Spleen (tissue), 13 donors: ENCODE results near the gene MYL12A. TPM values are rescaled to one million over a fixed set of nuclear protein-coding genes. Genes with fewer than 3 reads are reported as not detected.
A peak's percentile ranks its signal among the peaks of the same experiment; 100 is the strongest.
"Not testable (repeated sequence)": the region's sequence is repeated elsewhere in the genome, so short reads cannot be mapped to it uniquely, and the experiment has no call there.

Experiments used
- DNase-seq: peaks from one replicate; pipeline ENCODE4 v3.0.0-alpha.2; 2020
- H3K27ac ChIP-seq, 8 donors: fragments of 200-600 bp; sonication (generic) in 7 of 8; 1 replicate in 4 of 8; 2 replicates in 4 of 8; pipeline versions ENCODE4 v1.5.0 to v1.8.0; 2016 to 2021; ENCODE audit warnings: inconsistent platforms in 4 of 8, mild to moderate bottlenecking in 4 of 8, moderate library complexity in 1 of 8
- H3K27me3 ChIP-seq, 7 donors: fragments of 200-600 bp; sonication (generic) in 6 of 7; replicated peaks in 1 of 7; 1 replicate in 4 of 7; 2 replicates in 3 of 7; pipeline versions ENCODE4 v1.5.0 to v1.8.0; 2016 to 2021; ENCODE audit warnings: inconsistent platforms in 3 of 7, mild to moderate bottlenecking in 1 of 7
- H3K36me3 ChIP-seq, 6 donors: fragments of 200-600 bp; sonication (generic) in 5 of 6; 1 replicate in 4 of 6; 2 replicates in 2 of 6; pipeline versions ENCODE4 v1.5.0 to v1.8.0; 2016 to 2021; ENCODE audit warnings: inconsistent platforms in 2 of 6
- H3K4me1 ChIP-seq, 6 donors: fragments of 200-600 bp; sonication (generic) in 5 of 6; 1 replicate in 3 of 6; 2 replicates in 3 of 6; pipeline versions ENCODE4 v1.5.0 to v1.8.0; 2016 to 2021; ENCODE audit warnings: inconsistent platforms in 3 of 6
- H3K4me3 ChIP-seq, 8 donors: fragments of 200-600 bp; sonication (generic) in 7 of 8; 1 replicate in 4 of 8; 2 replicates in 4 of 8; pipeline versions ENCODE4 v1.5.0 to v1.8.0; 2016 to 2021; ENCODE audit warnings: inconsistent platforms in 4 of 8, mild to moderate bottlenecking in 4 of 8, moderate library complexity in 2 of 8
- H3K9me3 ChIP-seq, 8 donors: fragments of 200-600 bp; sonication (generic) in 7 of 8; 1 replicate in 4 of 8; 2 replicates in 4 of 8; pipeline versions ENCODE4 v1.5.0 to v1.8.0; 2016 to 2021; ENCODE audit warnings: inconsistent platforms in 4 of 8
- POLR2A ChIP-seq, 3 donors: fragments of 450-650 bp; IDR thresholded peaks; one replicate each; pipeline ENCODE4 v1.5.1; 2017; ENCODE audit warnings: antibody characterized with exemption in 3 of 3, mild to moderate bottlenecking in 1 of 3
- POLR2AphosphoS5 ChIP-seq, 3 donors: sonication (generic); formaldehyde crosslinking; IDR thresholded peaks; one replicate each; pipeline ENCODE4 v1.5.1; 2017; ENCODE audit warnings: antibody characterized with exemption in 3 of 3
- WGBS, 5 donors: extraction: QIAGEN DNeasy Blood & Tissue Kit in 3 of 5; methylation state at CpG; one replicate each; pipeline versions ENCODE4 v1.1.5 to v1.1.7; 2013 to 2018; 5-methylcytosine and 5-hydroxymethylcytosine counted together
- intact Hi-C: fragments of 100-400 bp; cut with DNase I; formaldehyde crosslinking; loops from one replicate; pipeline ENCODE4 v1.15.0; 2023; ENCODE audit warnings: low total_unique reads
- long read RNA-seq, 2 donors: transcript quantifications; one replicate each; lab custom pipeline, GENCODE V29; 2026
- polyA plus RNA-seq, 3 donors: library from polyadenylated mRNA; stranded (reverse); fragments of 200-250 nt; gene quantifications; one replicate each; pipeline ENCODE4 v1.2.1, GENCODE V29; 2013
- total RNA-seq, 7 donors: library from RNA; depleted of rRNA in 3 of 7; stranded (reverse); fragments of >200 nt in 3 of 7; fragmentation: NEBNext Ultra II Directional in 4 of 7; extraction: Animal tissue kit (Norgen Biotek cat#: 25700) in 4 of 7; gene quantifications; one replicate each; pipeline versions ENCODE4 v1.1.0 to v1.2.1, GENCODE V29; 2016 to 2021
- TF ChIP-seq, protein P1 (sequence below), 11 experiments: fragments of 200-600 bp in 7 of 11; fragments of 450-650 bp in 4 of 11; sonication (generic) in 4 of 11; IDR thresholded peaks in 8 of 11; conservative IDR thresholded peaks in 3 of 11; 1 replicate in 7 of 11; 2 replicates in 4 of 11; pipeline versions ENCODE4 v1.4.0 to v1.8.0; 2016 to 2021; ENCODE audit warnings: antibody characterized with exemption in 11 of 11, inconsistent platforms in 4 of 11, mild to moderate bottlenecking in 1 of 11
- donor health status: healthy with polysubstance abuse.
- donor health status: DM: no; HTN: no; CAD: no; lungs with moderate emphysema.
- donor health status: DM: no; HTN: no; CAD: no.
- donor health status: Bipolar disorder and iron deficiency.
- donor health status: healthy.
- donor health status: DM: no; HTN: no; CAD: no.
- donor health status: DM: yes; HTN: yes; CAD: no.

Gene MYL12A
- 100 to 1,000 TPM; 442 to 675 (median 581) TPM for total RNA-seq
- polyA plus RNA-seq: 100 to 1,000 TPM; 422 to 675 (median 592) TPM
- long read RNA-seq, donor 1, transcript MYL12A-201 (4 exons, 1,229 nt): major isoform, 358 of 414 reads
- long read RNA-seq, donor 1, transcript MYL12A-208 (2 exons, 565 nt): minor isoform, 5 of 414 reads
- long read RNA-seq, donor 1, transcript MYL12A-207 (4 exons, 947 nt): minor isoform, 6 of 414 reads
- long read RNA-seq, donor 1, partial matches to known transcripts: 40 of 414 reads
- long read RNA-seq, donor 1, other reads (novel, unspliced or antisense): 0 of 414 reads
- long read RNA-seq, donor 2, transcript MYL12A-201 (4 exons, 1,229 nt): major isoform, 231 of 267 reads
- long read RNA-seq, donor 2, transcript MYL12A-212 (1 exons, 738 nt): minor isoform, 5 of 267 reads
- long read RNA-seq, donor 2, transcript MYL12A-208 (2 exons, 565 nt): minor isoform, 5 of 267 reads
- long read RNA-seq, donor 2, partial matches to known transcripts: 20 of 267 reads
- long read RNA-seq, donor 2, other reads (novel, unspliced or antisense): 0 of 267 reads

DNA sequence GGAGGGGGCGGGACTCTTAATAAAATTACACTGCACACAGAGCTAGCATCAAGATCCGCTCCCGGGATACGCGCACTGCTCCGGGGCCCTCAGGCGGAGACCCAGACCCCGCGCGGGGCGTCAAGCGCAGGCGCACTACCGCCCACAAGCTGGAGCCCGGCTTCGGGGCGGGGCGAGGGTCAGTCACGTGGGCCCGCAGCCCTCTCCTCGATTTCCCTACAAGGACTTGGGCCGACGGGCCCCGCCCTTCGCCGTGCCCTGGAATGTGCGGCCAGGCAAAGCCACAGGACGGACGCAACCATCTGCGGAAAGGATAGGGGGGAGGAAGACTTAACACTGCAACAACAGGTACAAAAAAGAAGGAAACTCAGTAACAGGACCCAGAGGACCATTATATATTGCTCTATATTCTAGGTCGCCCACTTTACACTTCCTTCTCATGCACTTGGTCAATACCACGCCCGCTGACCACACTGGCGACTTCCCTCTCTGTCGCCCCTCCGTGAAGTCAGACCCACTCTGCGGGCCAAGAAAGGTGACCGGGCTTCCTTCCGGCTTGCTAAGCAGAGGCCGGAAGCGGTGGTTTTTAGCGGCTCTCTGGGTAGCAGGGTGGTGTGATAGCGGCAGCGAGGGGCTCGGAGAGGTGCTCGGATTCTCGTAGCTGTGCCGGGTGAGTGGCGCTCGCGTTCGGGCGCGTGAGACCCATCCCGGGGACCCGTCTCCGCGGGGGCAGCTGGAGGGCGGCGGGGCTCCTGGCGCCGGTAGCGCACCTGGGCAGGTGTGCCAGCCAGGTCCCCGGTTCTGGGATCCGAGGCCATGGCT is at the start of gene MYL12A:
Gene MYL12A (plus strand): TSS at position 562 of the 822 bp plus-strand sequence. CDS start 5,447 bp downstream, outside the sequence.
- H3K36me3 ChIP-seq: peaks cover 0 to 18% (median 3%) of the 10 kb centered on the region in 6 donors
- H3K27ac ChIP-seq: peak within 1 kb of the TSS; percentile 96 to 100 (median 100)
- intact Hi-C loops: loop anchor here (5.0 to 10.0 kb wide), 2 partner anchors 93 to 315 kb away; no protein-coding TSS in a partner anchor
- H3K9me3 ChIP-seq: peaks cover 0 to 3% (median under 1%) of the 10 kb centered on the region in 8 donors
- no peaks in the 10 kb centered on the region for H3K27me3 ChIP-seq
- H3K4me3 ChIP-seq: peak within 1 kb of the TSS; percentile 72 to 98 (median 94)
- 0 to 2% (median 0%) methylated on average over 38 to 65 of the region's 65 CpGs for WGBS, 5 donors
- peak; percentile 99 for DNase-seq
- TF ChIP-seq, protein P1, sequence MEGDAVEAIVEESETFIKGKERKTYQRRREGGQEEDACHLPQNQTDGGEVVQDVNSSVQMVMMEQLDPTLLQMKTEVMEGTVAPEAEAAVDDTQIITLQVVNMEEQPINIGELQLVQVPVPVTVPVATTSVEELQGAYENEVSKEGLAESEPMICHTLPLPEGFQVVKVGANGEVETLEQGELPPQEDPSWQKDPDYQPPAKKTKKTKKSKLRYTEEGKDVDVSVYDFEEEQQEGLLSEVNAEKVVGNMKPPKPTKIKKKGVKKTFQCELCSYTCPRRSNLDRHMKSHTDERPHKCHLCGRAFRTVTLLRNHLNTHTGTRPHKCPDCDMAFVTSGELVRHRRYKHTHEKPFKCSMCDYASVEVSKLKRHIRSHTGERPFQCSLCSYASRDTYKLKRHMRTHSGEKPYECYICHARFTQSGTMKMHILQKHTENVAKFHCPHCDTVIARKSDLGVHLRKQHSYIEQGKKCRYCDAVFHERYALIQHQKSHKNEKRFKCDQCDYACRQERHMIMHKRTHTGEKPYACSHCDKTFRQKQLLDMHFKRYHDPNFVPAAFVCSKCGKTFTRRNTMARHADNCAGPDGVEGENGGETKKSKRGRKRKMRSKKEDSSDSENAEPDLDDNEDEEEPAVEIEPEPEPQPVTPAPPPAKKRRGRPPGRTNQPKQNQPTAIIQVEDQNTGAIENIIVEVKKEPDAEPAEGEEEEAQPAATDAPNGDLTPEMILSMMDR (IDR thresholded peaks at IDR 0.05 in 8 of 11, conservative IDR thresholded peaks at IDR 0.05 in 3 of 11): no peak
- peak; percentile 58 to 91 (median 74) for TF ChIP-seq POLR2A (IDR thresholded peaks at IDR 0.05)
- peak; percentile 95 to 98 (median 96) for TF ChIP-seq POLR2AphosphoS5 (IDR thresholded peaks at IDR 0.05)
- H3K4me1 ChIP-seq: peaks cover 41 to 73% (median 63%) of the 10 kb centered on the region in 6 donors

DNA sequence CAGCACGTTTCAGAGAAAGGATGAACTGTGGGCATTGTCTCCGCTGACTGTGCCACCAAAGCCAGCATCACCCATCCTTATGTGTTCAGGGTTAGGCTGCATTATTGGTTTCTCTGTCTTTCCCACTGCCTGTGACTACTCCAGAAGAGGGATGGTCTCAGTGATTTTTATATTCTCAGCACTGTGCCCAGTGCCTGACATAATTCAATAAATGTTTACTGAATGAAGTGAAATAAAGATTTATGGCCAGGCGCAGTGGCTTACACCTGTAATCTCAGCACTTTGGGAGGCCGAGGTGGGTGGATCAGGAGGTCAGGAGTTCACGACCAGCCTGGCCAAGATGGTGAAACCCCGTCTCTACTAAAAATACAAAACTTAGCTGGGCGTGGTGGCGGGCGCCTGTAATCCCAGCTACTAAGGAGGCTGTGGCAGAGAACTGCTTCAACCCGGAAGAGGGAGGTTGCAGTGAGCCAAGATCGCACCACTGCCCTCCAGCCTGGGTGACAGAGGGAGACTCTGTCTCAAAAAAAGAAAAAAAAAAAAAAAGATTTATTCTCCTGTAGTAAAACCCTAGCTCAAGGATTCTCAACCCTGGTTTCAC is 49.2 kb upstream of the MYL12A start:
- DNase-seq, intact Hi-C loops, H3K4me1 ChIP-seq, H3K4me3 ChIP-seq, H3K36me3 ChIP-seq, H3K27me3 ChIP-seq, H3K27ac ChIP-seq: not testable (repeated sequence)
- WGBS, 5 donors: 90 to 96% (median 92%) methylated on average over 11 of the region's 11 CpGs
- H3K9me3 ChIP-seq: peaks cover 3 to 20% (median 17%) of the 10 kb centered on the region in 8 donors

DNA sequence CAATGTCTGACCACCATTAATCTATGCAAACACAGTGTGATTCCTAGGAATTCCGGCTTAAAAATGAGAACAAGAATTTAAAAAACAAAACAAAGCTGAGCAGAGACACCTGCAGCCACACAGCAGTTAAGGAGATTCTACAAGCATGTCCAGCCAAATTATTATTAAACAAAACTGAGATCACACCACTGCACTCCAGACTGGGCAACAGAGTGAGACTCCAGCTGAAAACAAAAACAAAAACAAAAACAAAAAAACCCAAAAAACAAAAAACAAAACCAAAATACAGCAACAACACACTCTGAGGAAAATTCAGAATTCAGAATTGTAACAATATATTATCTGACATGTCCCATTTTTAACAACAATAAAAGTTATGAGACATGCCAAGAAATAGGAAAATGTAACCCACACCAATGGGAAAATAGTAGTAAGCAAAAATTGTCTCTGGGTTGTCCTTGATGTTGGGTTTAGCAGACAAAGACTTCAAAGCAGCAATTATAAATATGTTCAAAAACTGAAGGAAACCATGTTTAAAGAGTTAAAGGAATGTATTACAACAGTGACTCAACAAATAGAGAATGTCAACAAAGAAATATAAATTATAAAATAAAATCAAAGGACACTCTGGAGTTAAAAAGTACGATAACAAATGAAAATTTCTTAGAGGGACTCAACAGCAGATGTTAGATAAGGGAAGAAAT is 47.5 kb upstream of the MYL12A start:
- intact Hi-C loops: no loop called here
- 85 to 98% (median 94%) methylated on average over 2 of the region's 2 CpGs for WGBS, 5 donors

More for the DNA sequence above, 47.5 kb upstream of the MYL12A start:
- H3K27ac ChIP-seq: no peak overlapping the region
- H3K9me3 ChIP-seq: peaks cover 7 to 37% (median 32%) of the 10 kb centered on the region in 8 donors
- H3K4me3 ChIP-seq: no peak overlapping the region
- TF ChIP-seq, protein P1 (IDR thresholded peaks at IDR 0.05 in 8 of 11, conservative IDR thresholded peaks at IDR 0.05 in 3 of 11): no peak
- TF ChIP-seq POLR2AphosphoS5 (IDR thresholded peaks at IDR 0.05) (no peak), POLR2A (IDR thresholded peaks at IDR 0.05) (no peak)
- H3K27me3 ChIP-seq: no peaks in the 10 kb centered on the region
- no peak for DNase-seq
- no peaks in the 10 kb centered on the region for H3K4me1 ChIP-seq
- H3K36me3 ChIP-seq: no peaks in the 10 kb centered on the region
